Lung (tissue), 12 donors: Measurements from ENCODE around the gene ZNF562. TPM values are rescaled to one million over a fixed set of nuclear protein-coding genes. Genes with fewer than 3 reads are reported as not detected.

Source experiments
- ATAC-seq: fragments of 200-7000 bp; cut with Tn5 transposase; one replicate; pipeline ENCODE4 v1.9.1; 2020; ENCODE audit warnings: moderate number of reproducible peaks; ENCODE audit not compliant: insufficient read depth, low FRiP score
- DNase-seq, 3 donors: peaks; one replicate each; pipeline ENCODE4 v3.0.0-alpha.2; 2013 to 2017
- H3K27ac ChIP-seq, 2 donors: one replicate each; pipeline ENCODE4 v1.5.1; 2013; ENCODE audit warnings: mild to moderate bottlenecking in 2 of 2, moderate library complexity in 2 of 2, control low read depth in 1 of 2, inconsistent platforms in 1 of 2, low read depth in 1 of 2, low read length in 1 of 2
- H3K27me3 ChIP-seq, 3 donors: one replicate each; pipeline ENCODE4 v1.5.1; 2013; ENCODE audit warnings: low read length in 2 of 3; ENCODE audit not compliant: control insufficient read depth in 3 of 3, insufficient read depth in 3 of 3
- H3K36me3 ChIP-seq, 4 donors: one replicate each; pipeline ENCODE4 v1.5.1; 2013; ENCODE audit warnings: low read length in 4 of 4, mild to moderate bottlenecking in 1 of 4, moderate library complexity in 1 of 4; ENCODE audit not compliant: control insufficient read depth in 4 of 4, insufficient read depth in 4 of 4
- H3K4me1 ChIP-seq, 5 donors: one replicate each; pipeline ENCODE4 v1.5.1; 2013; ENCODE audit warnings: low read length in 5 of 5, mild to moderate bottlenecking in 2 of 5, moderate library complexity in 1 of 5; ENCODE audit not compliant: control insufficient read depth in 5 of 5, insufficient read depth in 5 of 5
- H3K4me3 ChIP-seq: one replicate; pipeline ENCODE4 v1.5.1; 2013; ENCODE audit warnings: mild to moderate bottlenecking, control low read depth, moderate library complexity
- H3K9ac ChIP-seq, 2 donors: one replicate each; pipeline ENCODE4 v1.5.1; 2013; ENCODE audit warnings: low read length in 2 of 2, control low read depth in 1 of 2; ENCODE audit not compliant: insufficient read depth in 1 of 2
- H3K9me3 ChIP-seq, 4 donors: one replicate each; pipeline ENCODE4 v1.5.1; 2013; ENCODE audit warnings: low read length in 3 of 4, mild to moderate bottlenecking in 1 of 4, moderate library complexity in 1 of 4; ENCODE audit not compliant: control insufficient read depth in 4 of 4, insufficient read depth in 3 of 4
- CTCF ChIP-seq: IDR thresholded peaks from 2 replicates; pipeline ENCODE4 v1.5.1; 2012; ENCODE audit warnings: mild to moderate bottlenecking; ENCODE audit errors: control extremely low read depth, extremely low read depth
- WGBS, 2 donors: extraction: QIAGEN DNeasy Blood & Tissue Kit; methylation state at CpG; one replicate each; pipeline ENCODE4 v1.1.7; 2013; 5-methylcytosine and 5-hydroxymethylcytosine counted together
- polyA plus RNA-seq, 2 donors: library from polyadenylated mRNA; stranded (reverse); fragments of 200-250 nt; gene quantifications; one replicate each; pipeline ENCODE4 v1.2.1, GENCODE V29; 2013
- total RNA-seq, 2 donors: library from RNA; depleted of rRNA in 1 of 2; stranded (reverse); fragments of >200 nt in 1 of 2; gene quantifications; one replicate each; pipeline ENCODE4 v1.2.1, GENCODE V29; 2014 to 2021
- donor health status: control.
- donor health status: control.
- donor health status: Bipolar disorder and iron deficiency.
- donor health status: healthy.
- donor health status: DM: yes; HTN: yes; CAD: no.

The ZNF562 gene
- total and polyA plus RNA-seq, 4 donors: 6.2 to 45.9 (median 18.3) TPM

- H3K9me3 ChIP-seq: peaks cover 2 to 23% (median 6%) of the 10 kb centered on the region in 4 donors
- peaks cover 0 to 1% (median 0%) of the 10 kb centered on the region in 5 donors for H3K4me1 ChIP-seq
- no peak for TF ChIP-seq CTCF
- H3K27ac ChIP-seq: peak overlapping the region; percentile 91 to 93
- WGBS, 2 donors: 35 to 38% methylated on average over 13 of the region's 13 CpGs
- no peak for ATAC-seq
- H3K9ac ChIP-seq: peak overlapping the region; percentile 87 to 89
- H3K4me3 ChIP-seq: peak overlapping the region; percentile 72
- peak in 1 of 3 donors; percentile 12 for DNase-seq
- no peaks in the 10 kb centered on the region for H3K27me3 ChIP-seq
- peaks cover 4 to 33% (median 8%) of the 10 kb centered on the region in 4 donors for H3K36me3 ChIP-seq
These were observed 813 bp downstream of the ZNF562 start for GRCh38 chr19:9673912-9674662.

GRCh38 chr19:9672893-9673292 is 2.0 kb downstream of the ZNF562 start:
- Histone ChIP-seq H3K4me3 (no peak overlapping the region), H3K27ac (no peak overlapping the region), H3K36me3 (peaks cover 4 to 36% (median 8%) of the 10 kb centered on the region in 4 donors), H3K27me3 (no peaks in the 10 kb centered on the region), H3K4me1 (peaks cover 0 to 1% (median 0%) of the 10 kb centered on the region in 5 donors), H3K9ac (no peak overlapping the region), H3K9me3 (peaks cover 4 to 25% (median 8%) of the 10 kb centered on the region in 4 donors)
- TF ChIP-seq CTCF: no peak
- WGBS, 2 donors: 95 to 96% methylated on average over 4 of the region's 4 CpGs
- ATAC-seq (no peak), DNase-seq (no peak)

- Histone ChIP-seq H3K9ac (no peak overlapping the region), H3K36me3 (peaks cover 4 to 44% (median 8%) of the 10 kb centered on the region in 4 donors), H3K4me1 (peaks cover 0 to 1% (median 0%) of the 10 kb centered on the region in 5 donors), H3K4me3 (no peak overlapping the region), H3K27me3 (no peaks in the 10 kb centered on the region), H3K27ac (no peak overlapping the region), H3K9me3 (peaks cover 4 to 34% (median 10%) of the 10 kb centered on the region in 4 donors)
- TF ChIP-seq CTCF: no peak
- DNase-seq (no peak), ATAC-seq (no peak)
- 77 to 89% methylated on average over 3 of the region's 3 CpGs for WGBS, 2 donors
These were observed 3.2 kb downstream of the ZNF562 start for GRCh38 chr19:9671655-9672054.
